Activated B cell treated with CpG ODN at 0.5 μM for 24 hours (primary cell): Measurements from ENCODE around the gene SND1. TPM values are rescaled to one million over a fixed set of nuclear protein-coding genes. Genes with fewer than 3 reads are reported as not detected.

Source experiments
- ATAC-seq: fragments of 200-7000 bp; cut with Tn5 transposase; one replicate; pipeline ENCODE4 v1.10.0; 2021; ENCODE audit warnings: low read depth, mild to moderate bottlenecking, moderate library complexity
- CTCF ChIA-PET: fragments of 350-600 bp; sonication (Branson Sonifier 250); formaldehyde crosslinking; loops from one replicate; lab custom pipeline; 2021; ENCODE audit warnings: antibody characterized with exemption; lab: Charles Lee
- POLR2A ChIA-PET: fragments of 350-600 bp; sonication (Branson Sonifier 250); formaldehyde crosslinking; loops from one replicate; lab custom pipeline; 2021; ENCODE audit warnings: antibody characterized with exemption; lab: Charles Lee
- DNase-seq: peaks from one replicate; pipeline ENCODE4 v3.0.0; 2022
- H3K27ac Mint-ChIP-seq: one replicate; pipeline ENCODE4 v1.8.0; 2020; ENCODE audit warnings: mixed read lengths
- H3K27me3 Mint-ChIP-seq: one replicate; pipeline ENCODE4 v1.8.0; 2021; ENCODE audit warnings: mixed read lengths
- H3K36me3 Mint-ChIP-seq: one replicate; pipeline ENCODE4 v1.8.0; 2021; ENCODE audit warnings: low read depth, mixed read lengths
- H3K4me1 Mint-ChIP-seq: one replicate; pipeline ENCODE4 v1.8.0; 2021; ENCODE audit warnings: mixed read lengths
- H3K4me3 Mint-ChIP-seq: one replicate; pipeline ENCODE4 v1.8.0; 2020; ENCODE audit warnings: mild to moderate bottlenecking, mixed read lengths
- H3K9me3 Mint-ChIP-seq: one replicate; pipeline ENCODE4 v1.8.0; 2020; ENCODE audit warnings: mixed read lengths
- CTCF ChIP-seq: fragments of 200-600 bp; IDR thresholded peaks from one replicate; pipeline ENCODE4 v1.8.0; 2022; ENCODE audit warnings: antibody characterized with exemption, mild to moderate bottlenecking
- intact Hi-C: fragments of 100-400 bp; cut with micrococcal nuclease; formaldehyde crosslinking; loops from one replicate; pipeline ENCODE4 v1.15.1; 2024
- total RNA-seq: library from RNA; stranded (reverse); gene quantifications from 2 replicates; pipeline ENCODE4 v1.2.3, GENCODE V29; 2022

Gene SND1
- total RNA-seq, 1 donor from 2014 or later, result 215 TPM

- ChIA-PET CTCF (interaction anchor here (11.9 kb wide), 1 partner anchor 496 kb away, joined by 293 read pairs; no protein-coding TSS in a partner anchor), POLR2A (no interaction called here)
- Mint-ChIP-seq H3K4me3 (no peak overlapping the region), H3K9me3 (no peaks in the 10 kb centered on the region), H3K4me1 (peaks cover 8% of the 10 kb centered on the region), H3K27ac (no peak overlapping the region), H3K27me3 (no peaks in the 10 kb centered on the region), H3K36me3 (peaks cover 83% of the 10 kb centered on the region)
- no peak for TF ChIP-seq CTCF
- no peak for DNase-seq
- ATAC-seq, result no peak
- intact Hi-C loops, result no loop called here
Observed at GRCh38 chr7:127713758-127714157, 61.8 kb downstream of the SND1 start.

- no peak overlapping the region for H3K27ac Mint-ChIP-seq
- TF ChIP-seq CTCF, result no peak
- peaks cover 8% of the 10 kb centered on the region for H3K4me1 Mint-ChIP-seq
- peaks cover 81% of the 10 kb centered on the region for H3K36me3 Mint-ChIP-seq
- ChIA-PET POLR2A (no interaction called here), CTCF (interaction anchor here (11.9 kb wide), 1 partner anchor 494 kb away, joined by 293 read pairs; no protein-coding TSS in a partner anchor)
- H3K9me3 Mint-ChIP-seq, result no peaks in the 10 kb centered on the region
- intact Hi-C loops, result no loop called here
- DNase-seq, result no peak
- no peak overlapping the region for H3K4me3 Mint-ChIP-seq
- no peak for ATAC-seq
- no peaks in the 10 kb centered on the region for H3K27me3 Mint-ChIP-seq
Observed at GRCh38 chr7:127715272-127715671, 63.3 kb downstream of the SND1 start.

GRCh38 chr7:127715901-127716300 lies 63.9 kb downstream of the SND1 start:
- H3K4me3 Mint-ChIP-seq, result no peak overlapping the region
- CTCF ChIA-PET, result no interaction called here
- POLR2A ChIA-PET, result no interaction called here

GRCh38 chr7:127717502-127718339 lies 65.7 kb downstream of the SND1 start:
- Mint-ChIP-seq H3K4me3 (no peak overlapping the region), H3K9me3 (no peaks in the 10 kb centered on the region), H3K27me3 (no peaks in the 10 kb centered on the region), H3K36me3 (peaks cover 81% of the 10 kb centered on the region), H3K27ac (no peak overlapping the region), H3K4me1 (peaks cover 8% of the 10 kb centered on the region)
- intact Hi-C loops, result no loop called here
- no peak for TF ChIP-seq CTCF
- ChIA-PET POLR2A (no interaction called here), CTCF (interaction anchor here (0.9 to 1.8 kb wide), 4 partner anchors 8 to 492 kb away, joined by 3 to 4 read pairs (median 4); no protein-coding TSS in a partner anchor)
- ATAC-seq (no peak), DNase-seq (no peak)

More at GRCh38 chr7:127715901-127716300, 63.9 kb downstream of the SND1 start:
- no peak for TF ChIP-seq CTCF
- no peak overlapping the region for H3K27ac Mint-ChIP-seq
- no peaks in the 10 kb centered on the region for H3K27me3 Mint-ChIP-seq
- intact Hi-C loops, result no loop called here
- ATAC-seq (no peak), DNase-seq (no peak)
- H3K36me3 Mint-ChIP-seq, result peaks cover 82% of the 10 kb centered on the region
- H3K4me1 Mint-ChIP-seq, result peaks cover 8% of the 10 kb centered on the region
- H3K9me3 Mint-ChIP-seq, result no peaks in the 10 kb centered on the region

- Mint-ChIP-seq H3K9me3 (no peaks in the 10 kb centered on the region), H3K27ac (no peak overlapping the region), H3K36me3 (peaks cover 85% of the 10 kb centered on the region), H3K4me1 (peaks cover 8% of the 10 kb centered on the region), H3K4me3 (no peak overlapping the region), H3K27me3 (no peaks in the 10 kb centered on the region)
- TF ChIP-seq CTCF, result no peak
- ATAC-seq (no peak), DNase-seq (no peak)
- intact Hi-C loops, result no loop called here
- POLR2A ChIA-PET, result no interaction called here
- CTCF ChIA-PET, result interaction anchor here (0.9 to 1.8 kb wide), 4 partner anchors 8 to 491 kb away, joined by 3 to 4 read pairs (median 4); no protein-coding TSS in a partner anchor
Observed at GRCh38 chr7:127718340-127718679, 66.3 kb downstream of the SND1 start.
